ENCODE results near the gene IFI16. TPM values are rescaled to one million over a fixed set of nuclear protein-coding genes. Genes with fewer than 3 reads are reported as not detected.
A peak's percentile ranks its signal among the peaks of the same experiment; 100 is the strongest.
"Not testable (repeated sequence)": the region's sequence is repeated elsewhere in the genome, so short reads cannot be mapped to it uniquely, and the experiment has no call there.

Gene IFI16
- total RNA-seq: 117 and 121 TPM in 2 replicates

DNA sequence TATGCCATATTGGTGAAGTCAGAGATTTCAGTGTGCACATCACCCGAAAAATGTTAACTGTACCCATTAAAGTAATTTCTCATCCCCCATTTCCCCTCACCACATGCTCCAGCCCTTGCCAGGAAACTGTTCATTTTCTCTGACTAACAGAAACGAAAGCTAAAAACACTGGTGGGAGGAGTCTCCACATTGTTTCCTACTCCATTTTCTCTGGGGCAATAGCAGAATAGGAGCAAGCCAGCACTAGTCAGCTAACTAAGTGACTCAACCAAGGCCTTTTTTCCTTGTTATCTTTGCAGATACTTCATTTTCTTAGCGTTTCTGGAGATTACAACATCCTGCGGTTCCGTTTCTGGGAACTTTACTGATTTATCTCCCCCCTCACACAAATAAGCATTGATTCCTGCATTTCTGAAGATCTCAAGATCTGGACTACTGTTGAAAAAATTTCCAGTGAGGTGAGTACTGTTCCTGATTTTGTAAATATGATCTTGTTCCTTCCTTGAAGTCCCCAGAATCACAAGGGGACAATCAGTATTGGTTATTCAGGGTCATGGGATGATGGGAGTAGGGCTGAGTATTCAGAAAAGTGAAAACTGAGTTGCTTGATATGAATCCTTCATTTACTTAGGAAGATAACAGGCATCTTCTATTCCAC lies at the start of gene IFI16:
Gene IFI16, plus strand, starts transcription at position 204 of the 658 bp plus-strand sequence. CDS start 4,774 bp downstream, outside the sequence.
- peak; percentile 83 for DNase-seq (ENCODE audit: low read depth, low spot score)

- DNase-seq (ENCODE audit: low read depth, low spot score): no peak
Measured at GRCh38 chr1:158961178-158961577, 48.5 kb upstream of the IFI16 start.

DNA sequence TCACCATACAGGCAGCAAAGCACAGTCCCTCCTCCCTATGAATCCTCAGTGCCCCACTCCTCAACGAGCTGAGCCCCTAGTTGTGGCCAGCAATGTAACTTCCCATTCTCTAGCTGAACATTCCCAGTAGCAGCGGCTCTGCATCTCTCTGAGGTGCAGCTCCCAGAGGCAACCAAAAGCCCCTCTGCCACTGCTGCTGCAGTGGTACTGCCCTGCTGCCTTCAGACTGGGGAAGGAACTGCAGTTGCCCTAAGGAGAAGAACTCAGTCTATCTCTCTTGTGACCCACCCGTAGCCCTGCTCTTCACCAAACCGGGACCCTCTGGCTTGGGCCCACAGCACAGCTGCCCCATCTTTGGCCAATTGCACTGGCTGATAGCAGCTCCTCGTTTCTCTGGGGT lies 46.7 kb upstream of the IFI16 start:
- DNase-seq (ENCODE audit: low read depth, low spot score): no peak

DNA sequence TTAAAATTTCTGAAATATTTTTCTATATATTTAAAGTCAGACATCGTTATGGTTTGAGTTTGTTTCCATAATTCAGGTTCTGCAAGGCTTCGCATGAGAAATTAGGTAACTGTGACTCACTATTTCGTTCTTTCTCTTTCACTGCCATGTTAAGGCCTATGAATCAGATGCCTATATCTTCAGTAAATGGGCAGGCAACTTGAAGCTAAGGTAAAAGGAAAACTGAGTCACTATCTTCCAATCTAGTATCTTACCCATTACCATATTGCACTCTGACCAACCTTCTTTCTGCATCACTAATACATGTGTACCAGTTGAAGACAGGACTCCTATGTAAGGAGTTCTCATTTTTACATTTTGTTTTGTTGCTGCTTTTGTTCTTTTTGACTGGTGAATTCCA lies 40.5 kb upstream of the IFI16 start:
- DNase-seq (ENCODE audit: low read depth, low spot score): no peak

DNA sequence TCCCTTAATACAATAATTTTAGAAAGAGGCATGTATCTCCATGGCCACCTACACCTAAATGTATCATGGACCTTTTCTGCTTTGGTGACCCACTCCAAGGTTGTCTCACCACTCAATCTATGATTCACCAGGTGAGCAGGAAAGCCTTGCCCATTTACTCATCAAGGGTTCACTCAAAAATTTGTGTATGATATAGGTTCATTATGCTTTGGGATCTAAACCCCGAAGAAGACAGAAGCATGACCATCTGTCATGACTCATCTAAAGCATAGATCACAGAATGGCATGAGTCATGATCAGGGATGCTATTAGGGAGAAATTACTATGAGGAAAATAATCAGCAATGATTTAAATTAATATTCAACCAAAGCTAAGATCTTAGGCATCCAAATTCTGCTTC lies 39.9 kb upstream of the IFI16 start:
- DNase-seq (ENCODE audit: low read depth, low spot score): no peak

DNA sequence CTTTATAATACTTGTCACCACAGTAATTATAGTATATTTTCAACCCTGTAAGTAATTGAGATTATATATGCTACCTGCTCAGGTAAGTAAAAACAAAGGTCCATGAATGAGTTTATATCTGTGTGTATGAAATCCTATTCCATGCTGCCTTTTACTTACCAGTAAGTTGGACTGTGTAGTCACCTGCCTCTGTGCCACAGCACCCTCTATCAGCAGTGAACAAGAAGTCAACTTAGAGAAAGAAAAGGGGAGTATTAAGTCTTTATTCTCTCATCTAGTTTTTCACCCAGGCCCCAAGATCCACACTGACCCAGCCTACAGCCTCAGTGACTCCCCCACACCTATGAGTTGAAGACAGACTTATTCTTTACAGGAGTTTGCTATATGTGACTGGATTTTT lies 36.9 kb upstream of the IFI16 start:
- DNase-seq (ENCODE audit: low read depth, low spot score): no peak

GRCh38 chr1:158976219-158976618 lies 33.5 kb upstream of the IFI16 start:
- no peak for DNase-seq (ENCODE audit: low read depth, low spot score)

- no peak for DNase-seq (ENCODE audit: low read depth, low spot score)
Measured at GRCh38 chr1:158978730-158979129, 31.0 kb upstream of the IFI16 start.

DNA sequence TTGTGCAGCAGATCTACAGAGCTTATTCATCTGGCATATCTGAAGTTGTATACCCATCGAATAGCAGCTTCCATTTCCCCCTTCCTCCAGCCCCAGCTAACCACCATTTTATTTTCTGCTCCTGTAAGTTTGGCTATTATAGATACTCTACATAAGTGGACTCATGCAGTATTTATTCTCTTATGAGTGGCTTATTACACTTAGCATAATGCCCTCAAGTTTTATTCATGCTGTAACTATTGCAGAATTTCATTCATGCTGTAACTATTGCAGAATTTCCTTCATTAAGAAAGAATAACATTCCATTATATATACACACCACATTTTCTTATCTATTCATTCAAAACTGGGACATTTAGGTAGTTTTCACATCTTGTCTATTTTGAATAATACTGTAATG lies 30.5 kb upstream of the IFI16 start:
- DNase-seq (ENCODE audit: low read depth, low spot score): no peak

DNA sequence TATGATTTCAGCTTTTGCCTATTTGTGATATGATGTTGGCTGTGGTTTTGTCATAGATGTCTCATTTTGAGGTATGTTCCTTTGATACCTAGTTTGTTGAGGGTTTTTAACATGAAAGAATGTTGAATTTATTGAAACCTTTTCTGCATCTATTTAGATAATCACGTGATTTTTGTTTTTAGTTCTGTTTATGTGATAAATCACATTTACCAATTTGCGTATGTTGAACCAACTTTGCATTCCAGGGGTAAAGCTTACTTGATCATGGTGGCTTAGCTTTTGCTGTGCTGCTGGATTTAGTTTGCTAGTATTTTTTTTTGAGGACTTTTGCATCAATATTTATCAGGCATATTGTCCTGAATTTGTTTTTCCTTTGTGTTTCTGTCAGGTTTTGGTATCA lies 26.5 kb upstream of the IFI16 start:
- DNase-seq (ENCODE audit: low read depth, low spot score): no peak

GRCh38 chr1:158984386-158984785 lies 25.3 kb upstream of the IFI16 start:
- no peak for DNase-seq (ENCODE audit: low read depth, low spot score)

GRCh38 chr1:158989424-158989823 lies 20.3 kb upstream of the IFI16 start:
- no peak for DNase-seq (ENCODE audit: low read depth, low spot score)

DNA sequence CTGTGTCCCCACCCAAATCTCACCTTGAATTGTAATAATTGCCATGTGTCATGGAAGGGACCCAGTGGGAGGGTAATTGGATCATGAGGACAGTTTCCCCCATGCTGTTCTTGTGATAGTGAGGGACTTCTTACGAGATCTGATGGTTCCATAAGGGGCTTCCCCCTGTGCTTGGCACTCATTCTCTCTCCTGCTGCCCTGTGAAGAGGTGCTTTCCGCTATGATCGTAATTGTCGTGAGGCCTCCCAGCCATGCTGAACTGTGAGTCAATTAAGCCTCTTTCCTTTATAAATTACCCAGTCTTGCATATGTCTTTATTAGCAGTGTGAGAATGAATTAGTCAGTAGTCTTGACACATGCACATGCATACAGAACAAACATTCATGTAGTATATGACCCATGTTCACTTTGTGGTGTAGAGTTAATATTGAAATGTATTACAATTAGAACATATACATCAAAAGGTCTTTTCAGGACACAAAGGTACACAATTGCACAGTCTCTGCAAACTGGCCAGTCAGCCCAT lies 16.9 kb upstream of the IFI16 start:
- DNase-seq (ENCODE audit: low read depth, low spot score): no peak

DNA sequence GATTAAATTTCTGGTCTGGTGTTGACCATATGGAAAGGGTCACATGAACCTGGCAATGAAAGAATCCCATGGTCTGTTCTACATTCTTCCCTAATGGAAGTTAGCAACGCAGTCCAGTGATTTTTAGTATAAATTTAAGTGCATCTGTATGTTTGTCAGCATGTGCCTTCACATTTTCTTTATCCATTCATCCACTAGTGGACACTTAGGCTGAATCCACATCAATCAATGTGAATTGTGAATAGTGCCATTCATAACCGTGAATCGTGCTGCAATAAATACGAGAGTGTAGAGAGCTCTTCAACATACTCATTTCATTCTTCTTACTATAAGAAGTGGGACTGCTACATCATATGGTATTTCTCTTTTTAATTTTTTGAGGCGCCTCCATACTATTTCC lies 12.7 kb upstream of the IFI16 start:
- DNase-seq (ENCODE audit: low read depth, low spot score): no peak

GRCh38 chr1:158998037-158998780 lies 11.5 kb upstream of the IFI16 start:
- no peak for DNase-seq (ENCODE audit: low read depth, low spot score)

- DNase-seq (ENCODE audit: low read depth, low spot score): no peak
Measured at GRCh38 chr1:158998781-158999161, 10.9 kb upstream of the IFI16 start.

DNA sequence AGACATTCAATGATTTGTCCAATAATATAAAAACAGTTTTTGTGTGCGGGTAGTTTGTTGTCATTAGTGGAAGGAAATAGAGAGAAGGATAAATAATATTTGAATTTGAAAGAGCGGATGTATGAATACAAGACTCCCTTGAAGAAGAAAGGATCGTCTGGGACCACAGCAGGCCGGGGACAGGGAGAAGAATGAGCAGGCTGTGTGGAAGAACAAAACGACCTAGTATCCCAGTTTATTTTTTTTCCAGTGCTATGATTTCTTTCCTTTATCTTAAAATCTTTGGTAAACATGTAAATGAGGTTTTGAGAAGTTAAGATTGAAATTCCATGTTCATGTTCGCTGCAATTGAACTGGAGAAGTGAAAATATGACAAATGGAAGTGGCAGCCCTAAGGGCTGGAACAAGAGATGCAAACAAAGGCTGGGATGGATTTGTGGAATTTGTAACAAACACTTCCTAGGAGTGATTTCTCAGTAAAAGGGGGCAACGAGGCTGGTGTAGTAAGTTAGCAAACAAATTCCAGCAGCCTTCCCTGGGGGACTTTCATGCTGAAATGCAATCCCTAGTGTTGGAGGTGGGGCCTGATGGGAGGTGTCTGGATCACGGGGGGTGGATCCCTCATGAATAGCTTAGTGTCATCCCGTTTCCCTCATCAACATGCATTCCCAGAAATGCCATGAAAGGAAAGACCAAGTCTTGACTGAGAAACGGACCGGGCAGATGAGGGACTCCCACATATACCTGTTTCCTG lies 10.2 kb upstream of the IFI16 start:
- peak; percentile 87 for DNase-seq (ENCODE audit: low read depth, low spot score)

DNA sequence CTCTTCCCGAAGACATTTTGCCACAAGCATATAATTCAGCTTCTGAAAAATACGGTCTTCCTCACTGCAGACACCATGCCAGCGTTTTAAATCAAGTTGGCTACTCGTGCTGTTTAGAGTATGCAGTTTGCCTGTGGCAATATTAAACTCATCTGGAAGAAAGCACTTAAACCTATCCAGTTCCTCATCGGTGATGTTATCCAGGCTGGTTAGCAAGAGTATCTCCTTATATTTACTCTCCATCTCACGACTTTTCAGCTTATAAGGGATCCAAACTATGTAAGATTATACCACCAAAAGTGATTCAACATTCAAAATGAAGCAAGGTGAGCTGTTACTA lies 9.7 kb upstream of the IFI16 start:
- DNase-seq (ENCODE audit: low read depth, low spot score): no peak

DNA sequence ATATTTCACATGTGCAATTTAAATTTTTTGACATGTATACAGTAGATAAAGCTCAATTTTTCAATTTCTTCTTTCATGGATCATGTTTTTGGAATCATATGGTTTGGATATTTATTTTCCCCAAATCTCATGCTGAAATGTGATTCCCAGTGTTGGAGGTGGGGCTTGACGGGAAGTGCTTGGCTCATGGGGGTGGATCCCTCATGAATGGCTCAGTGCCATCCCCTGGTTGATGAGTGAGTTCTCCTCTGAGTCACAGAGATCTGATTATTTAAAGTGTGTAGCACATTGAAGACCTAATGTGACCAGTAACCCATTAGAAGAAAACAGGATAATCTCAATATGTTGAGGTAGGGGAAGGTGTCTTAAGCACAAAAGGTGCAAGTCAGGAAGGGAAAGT lies 9.1 kb upstream of the IFI16 start:
- peak; percentile 85 for DNase-seq (ENCODE audit: low read depth, low spot score)

GRCh38 chr1:159005161-159005560 lies 4.5 kb upstream of the IFI16 start:
- no peak for DNase-seq (ENCODE audit: low read depth, low spot score)

GRCh38 chr1:159005676-159006075 lies 4.0 kb upstream of the IFI16 start:
- DNase-seq (ENCODE audit: low read depth, low spot score): no peak

DNA sequence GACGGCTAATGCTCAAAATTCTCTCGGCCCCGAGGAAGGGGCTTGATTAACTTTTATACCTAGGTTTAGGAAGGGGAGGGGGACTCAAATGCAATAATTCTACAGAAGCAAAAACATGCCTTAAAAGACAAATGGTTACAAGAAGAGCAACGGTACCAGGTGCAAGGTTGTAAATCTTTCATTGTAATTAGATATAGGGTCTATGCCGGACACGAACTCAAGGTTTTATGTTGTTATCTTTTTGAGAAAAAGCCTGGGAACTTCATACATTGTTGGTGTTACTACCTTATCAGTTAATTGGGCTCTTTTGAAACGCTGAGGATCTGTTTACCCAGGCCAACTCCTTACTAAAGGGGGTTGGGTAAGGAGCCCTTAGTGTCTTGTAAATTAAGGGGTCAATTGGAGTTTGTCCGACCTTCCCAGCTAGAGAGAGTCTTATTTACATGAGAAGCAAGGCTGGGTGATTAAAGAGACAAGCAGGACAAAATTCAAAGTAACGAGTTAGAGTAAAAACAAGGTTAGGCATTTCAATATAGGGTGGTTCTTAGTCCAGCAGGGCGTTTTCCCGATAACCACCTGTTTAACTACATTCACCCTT lies 3.4 kb upstream of the IFI16 start:
- not testable (repeated sequence) for DNase-seq (ENCODE audit: low read depth, low spot score)
